Measurements from ENCODE around the gene CALHM6.

DNA sequence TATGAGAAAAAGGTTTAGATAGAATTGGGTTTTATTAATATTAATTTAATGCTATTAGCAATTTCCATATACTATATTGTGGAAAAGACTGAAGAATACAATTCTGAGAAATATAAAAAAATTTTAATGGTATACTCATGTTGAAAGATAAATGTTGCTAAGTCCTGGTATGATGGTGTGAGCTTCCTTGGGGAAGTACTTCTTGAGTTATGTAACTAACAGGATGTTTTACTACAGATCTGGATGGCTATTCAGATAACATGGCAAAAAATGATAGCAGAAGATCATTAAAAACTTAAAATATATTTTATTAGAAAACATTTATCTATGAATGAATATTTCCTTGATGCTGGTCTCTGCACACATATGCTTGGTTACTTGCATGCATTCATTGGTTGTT is 23.5 kb upstream of the CALHM6 start:
- no peak for TF ChIP-seq POLR2AphosphoS5 (IDR thresholded peaks at IDR 0.05; ENCODE audit: low read depth, low read length)
- TF ChIP-seq POLR2A (IDR thresholded peaks at IDR 0.05; ENCODE audit: low read depth, low read length): no peak
- TF ChIP-seq TAF1 (IDR thresholded peaks at IDR 0.05; ENCODE audit: borderline replicate concordance, low read depth, low read length): no peak

Data from GM12892 (cell line).